ENCODE measurements around the gene GDPD2. TPM values are rescaled to one million over a fixed set of nuclear protein-coding genes. Genes with fewer than 3 reads are reported as not detected.

Gene GDPD2
- total RNA-seq, 3 donors from 2014 or later = 0.15 TPM; not detected in 2

- H3K9me3 ChIP-seq = no peaks in the 10 kb centered on the region
- no peaks in the 10 kb centered on the region for H3K4me1 ChIP-seq
- no peak overlapping the region for H3K27ac ChIP-seq
- peaks cover 0 to 72% of the 10 kb centered on the region in 2 donors for H3K27me3 ChIP-seq
- no peaks in the 10 kb centered on the region for H3K36me3 ChIP-seq
- DNase-seq (ENCODE audit: low spot score in 2 of 2) = no peak
- H3K4me3 ChIP-seq = no peak overlapping the region
- intact Hi-C loops (cut with DNase I; ENCODE audit: low total_unique reads) = no loop called here
- TF ChIP-seq POLR2A (IDR thresholded peaks at IDR 0.05) = no peak
- TF ChIP-seq POLR2AphosphoS5 (IDR thresholded peaks at IDR 0.05) = no peak
- no peak for TF ChIP-seq CTCF (IDR thresholded peaks at IDR 0.05)
Observed at GRCh38 chrX:70424801-70425200, 1.7 kb downstream of the GDPD2 start.

- Histone ChIP-seq H3K4me1 (no peaks in the 10 kb centered on the region), H3K27me3 (peaks cover 0 to 68% of the 10 kb centered on the region in 2 donors), H3K27ac (no peak overlapping the region), H3K36me3 (no peaks in the 10 kb centered on the region), H3K9me3 (no peaks in the 10 kb centered on the region), H3K4me3 (no peak overlapping the region)
- intact Hi-C loops (cut with DNase I; ENCODE audit: low total_unique reads) = no loop called here
- TF ChIP-seq POLR2AphosphoS5 (IDR thresholded peaks at IDR 0.05) = no peak
- DNase-seq (ENCODE audit: low spot score in 2 of 2) = no peak
Observed at GRCh38 chrX:70426286-70427278, 3.5 kb downstream of the GDPD2 start.

- no peaks in the 10 kb centered on the region for H3K4me1 ChIP-seq
- H3K27ac ChIP-seq = no peak overlapping the region
- peaks cover 0 to 67% of the 10 kb centered on the region in 2 donors for H3K27me3 ChIP-seq
- TF ChIP-seq POLR2A (IDR thresholded peaks at IDR 0.05) = no peak
- TF ChIP-seq POLR2AphosphoS5 (IDR thresholded peaks at IDR 0.05) = no peak
- TF ChIP-seq CTCF (IDR thresholded peaks at IDR 0.05) = no peak
- no peak for DNase-seq (ENCODE audit: low spot score in 2 of 2)
- H3K9me3 ChIP-seq = no peaks in the 10 kb centered on the region
- no peaks in the 10 kb centered on the region for H3K36me3 ChIP-seq
- no peak overlapping the region for H3K4me3 ChIP-seq
- intact Hi-C loops (cut with DNase I; ENCODE audit: low total_unique reads) = no loop called here
Observed at GRCh38 chrX:70427365-70427764, 4.3 kb downstream of the GDPD2 start.

GRCh38 chrX:70429759-70430158 is 6.6 kb downstream of the GDPD2 start:
- no peak overlapping the region for H3K27ac ChIP-seq
- H3K9me3 ChIP-seq = no peaks in the 10 kb centered on the region
- no peak overlapping the region for H3K4me3 ChIP-seq
- TF ChIP-seq POLR2AphosphoS5 (IDR thresholded peaks at IDR 0.05) (no peak), POLR2A (IDR thresholded peaks at IDR 0.05) (no peak), CTCF (IDR thresholded peaks at IDR 0.05) (no peak)
- no peaks in the 10 kb centered on the region for H3K36me3 ChIP-seq
- H3K4me1 ChIP-seq = no peaks in the 10 kb centered on the region
- intact Hi-C loops (cut with DNase I; ENCODE audit: low total_unique reads) = no loop called here
- peaks cover 0 to 64% of the 10 kb centered on the region in 2 donors for H3K27me3 ChIP-seq
- DNase-seq (ENCODE audit: low spot score in 2 of 2) = no peak

GRCh38 chrX:70432936-70433847 is 10.1 kb downstream of the GDPD2 start:
- peaks cover 0 to 60% of the 10 kb centered on the region in 2 donors for H3K27me3 ChIP-seq
- TF ChIP-seq POLR2A (IDR thresholded peaks at IDR 0.05) (no peak), CTCF (IDR thresholded peaks at IDR 0.05) (no peak), POLR2AphosphoS5 (IDR thresholded peaks at IDR 0.05) (no peak)
- no peaks in the 10 kb centered on the region for H3K36me3 ChIP-seq
- intact Hi-C loops (cut with DNase I; ENCODE audit: low total_unique reads) = no loop called here
- no peaks in the 10 kb centered on the region for H3K9me3 ChIP-seq
- no peak for DNase-seq (ENCODE audit: low spot score in 2 of 2)
- H3K4me3 ChIP-seq = peak overlapping the region; percentile 51 to 70 (median 60)
- H3K4me1 ChIP-seq = no peaks in the 10 kb centered on the region
- peak overlapping the region; percentile 78 to 83 for H3K27ac ChIP-seq

Data from breast epithelium (tissue), 4 donors.